Measurements from ENCODE around the gene C2CD4A. TPM values are rescaled to one million over a fixed set of nuclear protein-coding genes. Genes with fewer than 3 reads are reported as not detected.

The C2CD4A gene
- total and polyA plus RNA-seq, 10 of the 15 experiments (the other 5 are each of a cell fraction or from before 2014, with no cell fraction given) = not detected

GRCh38 chr15:62115847-62116246 lies 49.1 kb downstream of the C2CD4A start (continued):
- no peak for TF ChIP-seq RFX5 (IDR thresholded peaks at IDR 0.05; ENCODE audit: low read depth, low read length)

DNA sequence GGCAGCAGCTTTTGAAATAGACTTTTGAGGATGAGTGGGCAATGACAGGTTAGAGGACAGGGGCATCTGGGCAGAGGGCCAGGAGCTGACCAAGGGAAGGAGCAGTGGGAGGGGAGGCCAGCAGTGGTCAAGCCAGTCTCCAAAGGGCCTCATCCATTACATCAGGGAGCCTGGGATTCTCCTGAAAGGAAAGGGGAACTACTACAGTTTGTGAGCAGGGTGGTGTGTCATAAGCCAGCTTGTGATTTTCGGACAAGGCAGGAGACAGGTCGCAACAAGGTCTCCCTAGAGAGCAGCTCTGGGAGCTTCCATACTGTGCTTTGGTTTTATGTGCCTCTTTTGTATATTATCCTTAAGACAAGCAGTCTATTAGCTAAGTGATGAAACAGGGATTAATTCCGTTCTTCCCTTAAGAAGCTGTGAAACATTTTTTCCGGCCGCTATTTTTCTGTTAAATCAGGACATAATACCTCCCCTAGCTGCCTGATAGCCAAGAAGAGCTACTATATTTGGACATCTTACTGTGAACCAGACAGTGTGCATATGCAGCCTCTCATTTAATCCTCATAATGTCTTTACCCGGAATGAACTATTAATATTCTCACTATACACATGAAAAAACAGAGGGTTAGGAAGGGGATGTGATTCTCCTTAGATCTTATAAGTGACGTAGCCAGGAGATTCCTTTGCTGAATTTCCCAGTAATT lies 51.9 kb downstream of the C2CD4A start:
- ATAC-seq (no peak), DNase-seq (ENCODE audit: low read depth, low spot score) (no peak), FAIRE-seq (no peak)
- H3K4me2 ChIP-seq (ENCODE audit: control insufficient read depth, insufficient read depth) = no peak overlapping the region
- in situ Hi-C loops (cut with MboI) = no loop called here
- H3K4me3 ChIP-seq = no peak overlapping the region
- H3K27me3 ChIP-seq (replicated peaks in 1 of 2; ENCODE audit: control insufficient read depth in 2 of 2, insufficient read depth in 2 of 2, low read length in 1 of 2) = no peaks in the 10 kb centered on the region
- WGBS (ENCODE audit: insufficient coverage, insufficient replicate concordance, low lambda C conversion rate, missing lambda C conversion rate) = 74% methylated on average over 7 of the region's 7 CpGs
- intact Hi-C loops (cut with micrococcal nuclease; ENCODE audit: unreplicated experiment) = no loop called here
- H3K9me3 ChIP-seq (replicated peaks; ENCODE audit: control insufficient read depth, insufficient read depth, low read length) = no peaks in the 10 kb centered on the region
- ChIA-PET RAD21 (ENCODE audit: unreplicated experiment) (no interaction called here), SMC1A (ENCODE audit: uncharacterized antibody, unreplicated experiment) (interaction anchor here (1.3 kb wide), 1 partner anchor 20 kb away, joined by 3 read pairs; no protein-coding TSS in a partner anchor), CTCF (no interaction called here), POLR2A (interaction anchor here (0.8 to 1.5 kb wide), 2 partner anchors 10 to 13 kb away, joined by 3 read pairs; no protein-coding TSS in a partner anchor)
- H3K9ac ChIP-seq (ENCODE audit: control insufficient read depth, insufficient read depth, low read length) = no peak overlapping the region
- TF ChIP-seq BHLHE40 (IDR thresholded peaks at IDR 0.05; ENCODE audit: borderline replicate concordance in 1 of 2, low read depth in 2 of 2, low read length in 1 of 2) (no peak), YY1 (IDR thresholded peaks at IDR 0.05; ENCODE audit: low read depth, low read length) (no peak)
- TF ChIP-seq, protein P1, sequence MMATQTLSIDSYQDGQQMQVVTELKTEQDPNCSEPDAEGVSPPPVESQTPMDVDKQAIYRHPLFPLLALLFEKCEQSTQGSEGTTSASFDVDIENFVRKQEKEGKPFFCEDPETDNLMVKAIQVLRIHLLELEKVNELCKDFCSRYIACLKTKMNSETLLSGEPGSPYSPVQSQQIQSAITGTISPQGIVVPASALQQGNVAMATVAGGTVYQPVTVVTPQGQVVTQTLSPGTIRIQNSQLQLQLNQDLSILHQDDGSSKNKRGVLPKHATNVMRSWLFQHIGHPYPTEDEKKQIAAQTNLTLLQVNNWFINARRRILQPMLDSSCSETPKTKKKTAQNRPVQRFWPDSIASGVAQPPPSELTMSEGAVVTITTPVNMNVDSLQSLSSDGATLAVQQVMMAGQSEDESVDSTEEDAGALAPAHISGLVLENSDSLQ (IDR thresholded peaks at IDR 0.05) = no peak
- no peaks in the 10 kb centered on the region for H3K79me2 ChIP-seq (ENCODE audit: control insufficient read depth, insufficient read depth, low read length)
- H3K4me1 ChIP-seq (ENCODE audit: control insufficient read depth, insufficient read depth, low read length) = no peaks in the 10 kb centered on the region
- no peak overlapping the region for H2AFZ ChIP-seq (ENCODE audit: control insufficient read depth, low read depth, low read length)
- no TSS peak for BruUV-seq (replicated peaks)
- no peak overlapping the region for H3K27ac ChIP-seq (ENCODE audit: control insufficient read depth, insufficient read depth)
- no peaks in the 10 kb centered on the region for H3K36me3 ChIP-seq (ENCODE audit: control insufficient read depth in 2 of 2, insufficient read depth in 2 of 2, low read length in 1 of 2)
- no peaks in the 10 kb centered on the region for H4K20me1 ChIP-seq (ENCODE audit: control insufficient read depth, insufficient read depth)

All from GM12878 (cell line).